Measurements from ENCODE around the gene TM9SF4.
"Not testable (repeated sequence)": the region's sequence is repeated elsewhere in the genome, so short reads cannot be mapped to it uniquely, and the experiment has no call there.

TM9SF4 gene

GRCh38 chr20:32192698-32193097 lies 83.2 kb downstream of the TM9SF4 start:
- DNase-seq = no peak

DNA sequence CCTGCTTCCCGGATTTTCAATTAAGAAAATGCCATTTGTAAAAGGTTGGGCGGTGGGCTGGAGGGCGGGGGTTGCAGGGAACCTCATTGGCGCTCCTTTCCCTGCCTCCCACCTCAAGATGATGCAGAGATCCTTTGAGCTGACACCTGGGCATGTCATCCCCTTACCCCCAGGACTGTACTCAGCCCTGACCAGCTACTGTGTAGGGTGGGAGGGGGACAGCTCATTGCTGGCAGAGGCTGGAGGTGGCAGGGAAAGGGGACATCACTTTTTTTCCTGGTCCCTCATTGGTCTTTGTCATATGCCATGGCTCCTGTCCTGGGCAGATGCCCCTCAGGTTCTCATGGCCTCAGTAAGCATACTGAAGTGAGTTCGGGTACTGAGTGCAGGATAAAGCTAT lies 83.8 kb downstream of the TM9SF4 start:
- not testable (repeated sequence) for DNase-seq

DNA sequence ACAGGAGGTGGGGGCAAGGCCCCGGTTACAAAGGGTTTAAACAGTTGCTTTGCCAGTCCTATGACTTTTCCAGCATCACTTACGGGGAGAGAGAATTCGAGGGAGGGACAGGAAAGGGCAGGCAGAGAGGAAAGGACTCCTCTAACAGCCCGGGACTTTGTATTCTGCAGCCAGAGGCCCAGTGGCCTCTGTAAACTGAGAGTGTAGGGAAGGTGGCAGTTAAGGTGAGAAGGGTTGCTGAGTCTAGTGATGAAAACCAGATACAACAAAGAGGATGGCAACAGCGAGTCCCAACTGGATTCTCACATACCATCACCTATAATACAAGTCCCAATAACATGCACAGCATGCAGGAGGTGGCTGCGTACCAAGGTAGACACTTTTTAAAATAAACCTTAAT lies 84.5 kb downstream of the TM9SF4 start:
- no peak for DNase-seq

- no peak for DNase-seq
Observed at GRCh38 chr20:32195581-32195980, 86.1 kb downstream of the TM9SF4 start.

DNA sequence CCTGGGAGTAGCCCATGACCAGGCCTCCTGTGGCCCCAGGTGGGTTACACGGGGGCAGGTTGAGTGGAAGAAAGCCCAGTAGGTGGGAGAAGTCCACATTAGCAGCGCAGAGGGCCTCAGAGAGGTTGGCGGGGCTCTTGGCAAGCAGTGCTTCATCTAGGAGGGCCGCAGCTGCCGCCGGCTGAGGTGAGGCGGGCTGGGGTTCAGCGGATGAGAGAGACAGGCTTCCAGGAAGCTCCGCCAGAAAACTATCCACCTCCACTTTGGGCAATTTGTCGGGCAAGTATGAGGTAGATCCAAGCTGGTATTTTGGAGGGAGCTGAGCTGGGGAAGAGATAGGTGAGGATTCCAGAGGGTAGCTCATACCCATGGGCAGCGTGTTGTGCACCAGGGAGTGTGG lies 87.1 kb downstream of the TM9SF4 start:
- not testable (repeated sequence) for DNase-seq

DNA sequence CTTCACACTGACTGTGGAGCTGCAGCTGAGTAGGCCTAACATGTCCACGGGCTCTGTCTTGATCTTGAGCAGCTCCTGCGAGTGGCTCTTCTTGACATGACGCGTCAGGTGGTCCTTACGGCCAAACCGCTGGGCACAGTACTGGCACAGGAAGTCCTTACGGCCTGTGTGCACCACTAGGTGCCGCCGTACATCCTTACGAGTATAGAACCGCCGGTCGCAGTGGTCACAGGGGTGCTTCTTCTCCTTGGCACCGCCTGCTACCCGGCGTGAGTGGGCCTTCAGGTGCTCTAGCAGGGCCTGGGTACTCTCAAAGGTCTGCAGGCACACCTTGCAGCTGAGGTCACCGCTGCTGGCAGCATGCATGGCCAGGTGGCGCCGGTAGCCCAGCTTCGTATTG lies 87.6 kb downstream of the TM9SF4 start:
- not testable (repeated sequence) for DNase-seq

DNA sequence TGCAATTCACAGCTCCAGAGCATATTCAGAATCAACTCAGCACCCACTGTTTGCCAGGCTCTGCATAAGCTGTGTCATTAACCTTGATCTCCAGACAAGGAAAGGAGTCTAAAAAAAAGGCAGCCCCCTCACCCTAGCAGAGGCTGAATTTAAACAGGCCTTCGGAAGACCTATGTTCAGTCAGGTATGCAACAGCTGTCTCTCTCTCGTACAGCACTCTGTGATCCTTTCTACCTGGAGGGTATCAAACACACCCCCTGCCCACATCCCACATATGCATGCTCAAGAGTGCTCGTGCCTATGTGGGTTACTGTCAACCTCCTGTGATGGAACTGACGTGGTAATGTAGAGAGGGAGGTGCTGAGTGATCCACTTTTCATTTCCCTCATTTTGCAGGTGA lies 89.5 kb downstream of the TM9SF4 start:
- no peak for DNase-seq

GRCh38 chr20:32201296-32201976 lies 91.9 kb downstream of the TM9SF4 start:
- DNase-seq = no peak

GRCh38 chr20:32201977-32202363 lies 92.5 kb downstream of the TM9SF4 start:
- DNase-seq = no peak

DNA sequence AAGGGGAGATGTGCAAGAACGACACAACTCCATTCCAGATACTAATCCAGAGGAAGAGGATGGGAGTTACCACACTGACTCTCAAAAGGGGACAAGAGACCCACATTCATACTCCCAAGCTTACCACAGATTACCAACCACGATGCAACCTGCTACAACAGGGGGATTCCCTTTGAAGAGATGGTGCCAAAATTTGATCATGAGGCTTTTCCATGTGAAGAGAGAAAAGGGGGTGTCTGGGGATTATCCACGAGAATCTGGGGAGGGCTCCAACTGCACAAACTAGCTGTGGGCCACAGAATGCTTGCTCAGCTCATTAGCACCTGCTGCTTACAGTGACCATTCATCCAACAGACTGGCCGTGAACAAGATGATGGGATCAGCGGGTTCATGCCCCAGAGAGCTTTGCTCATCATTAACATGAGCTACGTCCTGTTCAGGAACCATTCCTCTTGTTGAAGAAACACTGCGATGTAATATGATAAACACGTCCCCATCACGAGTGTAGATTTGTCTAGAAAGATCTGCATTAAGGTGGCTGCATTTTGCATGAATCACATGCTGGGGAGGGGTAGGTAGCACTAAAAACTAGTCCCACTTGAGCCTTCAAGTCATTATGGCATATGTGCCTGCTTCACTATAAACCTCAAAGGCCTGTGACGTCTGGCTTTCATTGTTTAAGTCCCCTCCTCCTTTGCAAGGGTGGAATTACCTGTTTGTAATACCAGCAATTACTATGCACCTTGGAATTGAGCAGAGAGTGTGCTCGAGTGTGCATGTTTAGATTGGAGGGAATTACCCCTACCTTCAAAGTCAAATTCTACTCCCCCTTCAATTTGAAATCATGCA lies 94.1 kb downstream of the TM9SF4 start:
- no peak for DNase-seq

- DNase-seq = no peak
Observed at GRCh38 chr20:32204205-32205109, 94.9 kb downstream of the TM9SF4 start.

DNA sequence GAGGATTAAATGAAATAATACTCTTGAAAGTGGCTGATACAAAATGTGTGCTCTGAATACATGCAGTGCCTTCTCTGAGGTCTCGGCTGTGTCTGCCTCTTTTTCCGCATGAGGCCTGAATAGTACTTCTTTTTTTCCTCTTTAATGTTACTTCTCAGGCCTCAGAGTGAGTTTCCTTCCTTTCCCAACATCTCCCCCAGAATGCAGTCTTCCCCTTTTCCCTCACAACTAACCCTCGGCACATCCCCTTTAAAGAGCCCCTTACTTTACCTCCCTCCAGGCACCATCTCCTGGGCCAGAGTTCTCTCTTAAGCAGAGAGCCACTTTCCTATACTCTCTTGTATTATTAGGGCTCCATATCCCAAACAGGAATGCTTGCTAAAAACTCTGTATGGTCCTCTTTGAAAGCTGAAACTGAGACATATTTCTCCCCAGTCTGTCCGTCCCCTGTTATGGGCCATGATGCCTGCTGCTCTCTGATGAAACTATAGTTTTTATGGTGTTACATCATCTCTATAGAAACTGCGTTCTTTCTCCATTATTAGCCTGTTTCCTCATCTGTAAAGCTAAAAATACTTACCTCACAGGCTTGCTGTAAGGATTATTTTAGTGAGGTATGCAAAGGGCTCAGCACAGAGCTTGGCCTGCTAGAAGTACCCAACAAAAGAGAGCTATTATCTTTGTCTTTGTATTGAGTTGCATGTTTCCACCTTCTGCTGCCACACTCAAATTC lies 95.8 kb downstream of the TM9SF4 start:
- no peak for DNase-seq

GRCh38 chr20:32205843-32206759 lies 96.6 kb downstream of the TM9SF4 start:
- DNase-seq = no peak

GRCh38 chr20:32206760-32207625 lies 97.5 kb downstream of the TM9SF4 start:
- DNase-seq = no peak

DNA sequence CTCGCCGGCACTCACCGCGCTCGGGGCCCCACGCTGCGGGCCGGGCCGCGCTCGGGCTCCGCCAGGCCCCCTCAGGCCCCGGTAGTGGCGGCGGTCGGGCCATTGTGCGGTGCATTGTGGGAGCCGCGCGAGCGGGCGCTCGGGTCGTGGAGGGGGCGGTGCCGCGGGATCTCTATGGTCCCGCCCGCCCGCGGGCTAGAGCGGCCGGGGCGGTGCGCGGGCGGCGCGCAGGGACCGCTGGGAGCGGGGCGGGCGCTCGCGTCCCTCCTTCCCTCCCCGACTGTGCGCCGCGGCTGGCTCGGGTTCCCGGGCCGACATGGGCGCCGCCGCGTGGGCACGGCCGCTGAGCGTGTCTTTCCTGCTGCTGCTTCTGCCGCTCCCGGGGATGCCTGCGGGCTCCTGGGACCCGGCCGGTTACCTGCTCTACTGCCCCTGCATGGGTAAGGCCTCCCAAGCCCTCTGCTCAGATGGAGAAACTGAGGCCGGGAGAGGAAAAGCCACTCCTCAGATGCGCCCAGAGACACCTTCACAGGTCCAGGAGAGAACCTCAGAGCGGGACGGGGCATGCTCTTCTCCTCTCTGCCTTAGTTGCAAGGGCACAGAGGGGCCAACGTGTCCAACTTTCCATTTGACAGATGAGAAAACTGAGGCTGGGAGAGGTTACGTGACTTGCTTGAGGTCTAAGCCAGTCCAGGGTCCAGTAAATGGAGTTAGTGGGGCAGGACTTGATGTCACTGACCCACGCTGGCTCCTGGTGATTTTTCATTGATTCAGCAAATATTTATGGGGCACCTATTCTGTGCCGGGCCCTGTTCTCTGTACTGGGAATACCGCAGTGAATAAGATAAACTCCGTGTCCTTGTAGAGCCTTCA lies 98.3 kb downstream of the TM9SF4 start, which contains the start of the genes PLAGL2 and POFUT1:
Gene PLAGL2 (minus strand): TSS at position 118 of the 873 bp plus-strand sequence. CDS start 5,565 bp downstream, outside the sequence.
Gene POFUT1 (plus strand): TSS at position 255 of the 873 bp plus-strand sequence. CDS start 62 bp downstream, at position 317.
- DNase-seq = peak; percentile 80

DNA sequence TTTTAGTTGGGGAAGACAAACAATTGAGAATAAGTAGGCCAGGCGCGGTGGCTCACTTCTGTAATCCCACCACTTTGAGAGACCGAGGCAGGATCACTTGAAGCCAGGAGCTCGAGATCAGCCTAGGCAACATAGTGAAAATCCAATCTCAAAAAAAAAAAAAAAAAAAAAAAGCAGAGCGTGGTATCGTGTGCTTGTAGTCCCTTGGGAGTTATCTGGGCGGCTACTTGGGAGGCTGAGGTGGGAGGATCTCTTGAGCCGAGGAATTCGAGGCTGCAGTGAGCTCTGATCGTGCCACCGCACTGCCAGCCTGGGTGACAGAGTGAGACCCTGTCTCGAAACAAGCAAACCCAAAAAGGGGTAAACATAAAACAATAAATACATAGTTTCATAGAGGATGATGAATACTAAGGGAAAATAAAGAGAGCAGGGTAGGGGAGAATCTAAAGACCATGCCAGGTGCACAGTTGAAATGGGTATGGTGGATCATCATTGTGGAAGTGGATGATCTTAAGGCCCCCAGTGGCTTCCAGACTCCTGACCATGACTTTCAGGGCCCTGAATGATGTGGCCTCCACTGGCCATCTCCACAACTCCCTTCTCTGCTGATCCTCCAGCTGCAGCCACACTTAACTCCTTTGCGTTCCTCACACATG lies 99.1 kb downstream of the TM9SF4 start:
- DNase-seq = no peak

DNA sequence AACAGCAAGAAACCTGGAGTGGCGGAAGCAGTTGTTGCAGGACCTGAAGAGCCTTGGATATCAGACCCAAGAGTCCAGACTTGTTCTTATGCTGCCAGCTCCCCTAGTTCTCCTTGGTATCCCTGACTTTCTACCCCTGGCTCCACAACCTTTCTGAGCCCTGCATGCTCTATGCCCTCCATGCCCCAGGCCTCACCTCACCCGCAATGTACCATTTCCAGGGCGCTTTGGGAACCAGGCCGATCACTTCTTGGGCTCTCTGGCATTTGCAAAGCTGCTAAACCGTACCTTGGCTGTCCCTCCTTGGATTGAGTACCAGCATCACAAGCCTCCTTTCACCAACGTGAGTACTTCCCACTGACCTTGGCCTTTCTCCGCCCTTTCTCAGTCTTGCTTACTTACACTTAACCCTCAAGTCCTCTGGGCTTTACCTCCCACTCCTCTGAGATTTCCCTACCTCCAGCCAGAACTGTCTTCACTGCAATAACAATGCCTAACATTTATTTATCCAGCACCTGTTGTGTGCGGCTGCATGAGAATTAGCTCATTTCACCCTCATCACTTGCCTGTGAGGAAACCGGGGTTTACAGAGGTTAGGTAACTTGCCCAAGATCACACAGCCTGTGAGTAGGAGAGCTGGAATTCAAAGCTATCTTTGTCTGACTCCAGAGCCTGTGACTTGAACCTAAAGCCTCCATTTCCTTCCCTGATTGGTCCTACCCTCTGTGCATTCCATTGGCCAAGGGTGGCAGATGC lies 100.5 kb downstream of the TM9SF4 start:
- DNase-seq = no peak

GRCh38 chr20:32213870-32214269 lies 104.4 kb downstream of the TM9SF4 start:
- DNase-seq = no peak

Measured in DMS79 treated with DMSO at 0.1 percent for 48 hours (cell line).